ENCODE measurements around the gene FSTL5. TPM values are rescaled to one million over a fixed set of nuclear protein-coding genes. Genes with fewer than 3 reads are reported as not detected.

The FSTL5 gene
- total and polyA plus RNA-seq, 2 of the 13 experiments (the other 11 are each of a cell fraction or from before 2014, with no cell fraction given) = 0.03 to 0.07 TPM

DNA sequence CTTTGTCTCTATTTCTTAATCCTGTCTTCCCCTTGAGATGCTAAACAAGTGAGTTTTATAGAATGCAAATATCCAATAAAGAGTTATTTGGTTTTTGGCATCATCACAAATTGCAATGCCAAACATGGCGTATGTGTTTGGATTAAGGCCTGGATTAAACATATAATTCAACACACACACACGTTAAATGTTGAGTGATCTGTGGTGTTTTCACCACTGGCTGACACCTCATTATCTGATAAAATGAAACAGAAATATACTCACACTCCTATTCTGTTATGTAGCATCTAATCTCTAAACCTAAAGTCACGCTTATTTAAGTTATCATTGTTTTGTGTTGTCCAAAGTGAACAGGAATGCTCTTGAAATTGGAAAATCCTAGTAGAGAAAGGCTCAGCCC lies 506.2 kb downstream of the FSTL5 start:
- no TSS peak for BruUV-seq (replicated peaks)
- Histone ChIP-seq H3K9me3 (ENCODE audit: low read length) (no peaks in the 10 kb centered on the region), H3K9ac (ENCODE audit: insufficient read depth, low read depth, low read length) (no peak overlapping the region), H3K79me2 (ENCODE audit: insufficient read depth, low read length) (no peaks in the 10 kb centered on the region), H3K27ac (ENCODE audit: extremely low read length, insufficient read depth, low read length) (no peak overlapping the region), H3K27me3 (ENCODE audit: control insufficient read depth in 1 of 2, insufficient read depth in 2 of 2, low read length in 2 of 2) (no peaks in the 10 kb centered on the region), H3K36me3 (replicated peaks in 1 of 2; ENCODE audit: control insufficient read depth in 1 of 2, insufficient read depth in 2 of 2, low read length in 2 of 2) (no peaks in the 10 kb centered on the region), H3K4me3 (replicated peaks in 1 of 3; ENCODE audit: insufficient read depth in 1 of 3, low read depth in 2 of 3, low read length in 3 of 3) (no peak overlapping the region), H3K4me2 (ENCODE audit: low read depth, low read length) (no peak overlapping the region), H2AFZ (ENCODE audit: low read length) (no peak overlapping the region), H3K4me1 (ENCODE audit: insufficient read depth, low read length) (no peaks in the 10 kb centered on the region), H4K20me1 (ENCODE audit: insufficient read depth, low read length) (no peaks in the 10 kb centered on the region)
- TF ChIP-seq, protein P1, sequence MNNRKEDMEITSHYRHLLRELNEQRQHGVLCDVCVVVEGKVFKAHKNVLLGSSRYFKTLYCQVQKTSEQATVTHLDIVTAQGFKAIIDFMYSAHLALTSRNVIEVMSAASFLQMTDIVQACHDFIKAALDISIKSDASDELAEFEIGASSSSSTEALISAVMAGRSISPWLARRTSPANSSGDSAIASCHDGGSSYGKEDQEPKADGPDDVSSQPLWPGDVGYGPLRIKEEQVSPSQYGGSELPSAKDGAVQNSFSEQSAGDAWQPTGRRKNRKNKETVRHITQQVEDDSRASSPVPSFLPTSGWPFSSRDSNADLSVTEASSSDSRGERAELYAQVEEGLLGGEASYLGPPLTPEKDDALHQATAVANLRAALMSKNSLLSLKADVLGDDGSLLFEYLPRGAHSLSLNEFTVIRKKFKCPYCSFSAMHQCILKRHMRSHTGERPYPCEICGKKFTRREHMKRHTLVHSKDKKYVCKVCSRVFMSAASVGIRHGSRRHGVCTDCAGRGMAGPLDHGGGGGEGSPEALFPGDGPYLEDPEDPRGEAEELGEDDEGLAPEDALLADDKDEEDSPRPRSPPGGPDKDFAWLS (CRISPR knock-in tag; IDR thresholded peaks at IDR 0.05; ENCODE audit: borderline replicate concordance) = no peak
- TF ChIP-seq, protein P2, sequence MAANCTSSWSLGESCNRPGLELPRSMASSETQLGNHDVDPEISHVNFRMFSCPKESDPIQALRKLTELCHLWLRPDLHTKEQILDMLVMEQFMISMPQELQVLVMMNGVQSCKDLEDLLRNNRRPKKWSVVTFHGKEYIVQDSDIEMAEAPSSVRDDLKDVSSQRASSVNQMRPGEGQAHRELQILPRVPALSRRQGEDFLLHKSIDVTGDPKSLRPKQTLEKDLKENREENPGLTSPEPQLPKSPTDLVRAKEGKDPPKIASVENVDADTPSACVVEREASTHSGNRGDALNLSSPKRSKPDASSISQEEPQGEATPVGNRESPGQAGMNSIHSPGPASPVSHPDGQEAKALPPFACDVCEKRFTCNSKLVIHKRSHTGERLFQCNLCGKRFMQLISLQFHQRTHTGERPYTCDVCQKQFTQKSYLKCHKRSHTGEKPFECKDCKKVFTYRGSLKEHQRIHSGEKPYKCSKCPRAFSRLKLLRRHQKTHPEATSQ (CRISPR knock-in tag; IDR thresholded peaks at IDR 0.05; ENCODE audit: borderline replicate concordance) = no peak
- TF ChIP-seq ZNF713 (CRISPR knock-in tag; IDR thresholded peaks at IDR 0.05) = no peak
- TF ChIP-seq, protein P3, sequence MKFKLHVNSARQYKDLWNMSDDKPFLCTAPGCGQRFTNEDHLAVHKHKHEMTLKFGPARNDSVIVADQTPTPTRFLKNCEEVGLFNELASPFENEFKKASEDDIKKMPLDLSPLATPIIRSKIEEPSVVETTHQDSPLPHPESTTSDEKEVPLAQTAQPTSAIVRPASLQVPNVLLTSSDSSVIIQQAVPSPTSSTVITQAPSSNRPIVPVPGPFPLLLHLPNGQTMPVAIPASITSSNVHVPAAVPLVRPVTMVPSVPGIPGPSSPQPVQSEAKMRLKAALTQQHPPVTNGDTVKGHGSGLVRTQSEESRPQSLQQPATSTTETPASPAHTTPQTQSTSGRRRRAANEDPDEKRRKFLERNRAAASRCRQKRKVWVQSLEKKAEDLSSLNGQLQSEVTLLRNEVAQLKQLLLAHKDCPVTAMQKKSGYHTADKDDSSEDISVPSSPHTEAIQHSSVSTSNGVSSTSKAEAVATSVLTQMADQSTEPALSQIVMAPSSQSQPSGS (CRISPR knock-in tag; IDR thresholded peaks at IDR 0.05) = no peak
- TF ChIP-seq ZNF768 (CRISPR knock-in tag; IDR thresholded peaks at IDR 0.05) = no peak
- no peak for TF ChIP-seq ZNF296 (CRISPR knock-in tag; conservative IDR thresholded peaks at IDR 0.05)
- TF ChIP-seq, protein P4, sequence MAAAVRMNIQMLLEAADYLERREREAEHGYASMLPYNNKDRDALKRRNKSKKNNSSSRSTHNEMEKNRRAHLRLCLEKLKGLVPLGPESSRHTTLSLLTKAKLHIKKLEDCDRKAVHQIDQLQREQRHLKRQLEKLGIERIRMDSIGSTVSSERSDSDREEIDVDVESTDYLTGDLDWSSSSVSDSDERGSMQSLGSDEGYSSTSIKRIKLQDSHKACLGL (CRISPR knock-in tag; IDR thresholded peaks at IDR 0.05) = no peak
- no peak for TF ChIP-seq ZNF251 (CRISPR knock-in tag; IDR thresholded peaks at IDR 0.05)
- TF ChIP-seq PRPF4 (IDR thresholded peaks at IDR 0.05; ENCODE audit: low read depth, low read length, poor library complexity, severe bottlenecking) = no peak
- TF ChIP-seq, protein P5, sequence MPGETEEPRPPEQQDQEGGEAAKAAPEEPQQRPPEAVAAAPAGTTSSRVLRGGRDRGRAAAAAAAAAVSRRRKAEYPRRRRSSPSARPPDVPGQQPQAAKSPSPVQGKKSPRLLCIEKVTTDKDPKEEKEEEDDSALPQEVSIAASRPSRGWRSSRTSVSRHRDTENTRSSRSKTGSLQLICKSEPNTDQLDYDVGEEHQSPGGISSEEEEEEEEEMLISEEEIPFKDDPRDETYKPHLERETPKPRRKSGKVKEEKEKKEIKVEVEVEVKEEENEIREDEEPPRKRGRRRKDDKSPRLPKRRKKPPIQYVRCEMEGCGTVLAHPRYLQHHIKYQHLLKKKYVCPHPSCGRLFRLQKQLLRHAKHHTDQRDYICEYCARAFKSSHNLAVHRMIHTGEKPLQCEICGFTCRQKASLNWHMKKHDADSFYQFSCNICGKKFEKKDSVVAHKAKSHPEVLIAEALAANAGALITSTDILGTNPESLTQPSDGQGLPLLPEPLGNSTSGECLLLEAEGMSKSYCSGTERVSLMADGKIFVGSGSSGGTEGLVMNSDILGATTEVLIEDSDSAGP (CRISPR knock-in tag; IDR thresholded peaks at IDR 0.05; ENCODE audit: borderline replicate concordance) = no peak
- FAIRE-seq (no peak), ATAC-seq (no peak), DNase-seq (ENCODE audit: low spot score) (no peak)
- ChIA-PET POLR2A (no interaction called here), CTCF (ENCODE audit: low intra/inter-chr PET ratio, low total read pairs) (no interaction called here)
- in situ Hi-C loops (cut with HindIII; ENCODE audit: extremely low pct_ligation_motif_present, low pct_unique_long_range_greater_than_20kb) (no loop called here), intact Hi-C loops (cut with micrococcal nuclease; ENCODE audit: unreplicated experiment) (no loop called here)
- WGBS (ENCODE audit: low lambda C conversion rate) = 13% methylated on average over 3 of the region's 3 CpGs
